ENCODE measurements around the gene ATP8B2.

ATP8B2 gene

GRCh38 chr1:154328318-154329151 lies 3.2 kb downstream of the ATP8B2 start:
- no peak for DNase-seq (ENCODE audit: low read depth, low spot score)
- ChIA-PET POLR2A (interaction anchor here (0.6 to 1.8 kb wide), 4 partner anchors 15 to 618 kb away, joined by 3 to 4 read pairs (median 3); no protein-coding TSS in a partner anchor), CTCF (interaction anchor here (1.6 to 22.8 kb wide), 5 partner anchors 13 to 218 kb away, joined by 4 to 546 read pairs (median 56); partner anchors contain the start of gene HAX1)
- no peak for TF ChIP-seq CTCF (IDR thresholded peaks at IDR 0.05; ENCODE audit: insufficient read depth, low read length, missing control alignments)
- peak overlapping the region; percentile 56 for H3K4me3 ChIP-seq (ENCODE audit: low read depth, low read length)

GRCh38 chr1:154329152-154329521 lies 3.8 kb downstream of the ATP8B2 start:
- no peak for DNase-seq (ENCODE audit: low read depth, low spot score)
- ChIA-PET CTCF (interaction anchor here (1.7 to 22.8 kb wide), 3 partner anchors 14 to 55 kb away, joined by 4 to 546 read pairs (median 65); partner anchors contain the start of gene HAX1), POLR2A (interaction anchor here (0.6 to 1.8 kb wide), 2 partner anchors 23 to 405 kb away, joined by 3 to 4 read pairs; no protein-coding TSS in a partner anchor)
- peak; percentile 31 for TF ChIP-seq CTCF (IDR thresholded peaks at IDR 0.05; ENCODE audit: insufficient read depth, low read length, missing control alignments)
- peak overlapping the region; percentile 56 for H3K4me3 ChIP-seq (ENCODE audit: low read depth, low read length)

- CTCF ChIA-PET = interaction anchor here (1.7 to 22.8 kb wide), 3 partner anchors 14 to 55 kb away, joined by 4 to 546 read pairs (median 65); partner anchors contain the start of gene HAX1
- peak overlapping the region; percentile 56 for H3K4me3 ChIP-seq (ENCODE audit: low read depth, low read length)
- no peak for TF ChIP-seq CTCF (IDR thresholded peaks at IDR 0.05; ENCODE audit: insufficient read depth, low read length, missing control alignments)
- no peak for DNase-seq (ENCODE audit: low read depth, low spot score)
- POLR2A ChIA-PET = interaction anchor here (0.6 to 1.8 kb wide), 3 partner anchors 22 to 406 kb away, joined by 3 to 4 read pairs (median 3); no protein-coding TSS in a partner anchor
Measured at GRCh38 chr1:154329551-154330131, 4.3 kb downstream of the ATP8B2 start.

- DNase-seq (ENCODE audit: low read depth, low spot score) = no peak
- TF ChIP-seq CTCF (IDR thresholded peaks at IDR 0.05; ENCODE audit: insufficient read depth, low read length, missing control alignments) = no peak
- ChIA-PET POLR2A (no interaction called here), CTCF (interaction anchor here (9.3 to 22.8 kb wide), 2 partner anchors 13 to 56 kb away, joined by 65 to 546 read pairs; partner anchors contain the start of gene HAX1)
- H3K4me3 ChIP-seq (ENCODE audit: low read depth, low read length) = no peak overlapping the region
Measured at GRCh38 chr1:154330669-154331068, 5.3 kb downstream of the ATP8B2 start.

GRCh38 chr1:154334079-154335024 lies 9.0 kb downstream of the ATP8B2 start:
- POLR2A ChIA-PET = interaction anchor here (1.2 to 2.4 kb wide), 3 partner anchors 8 to 57 kb away, joined by 3 to 11 read pairs (median 3); partner anchors contain the start of gene ATP8B2
- no peak for DNase-seq (ENCODE audit: low read depth, low spot score)
- no peak overlapping the region for H3K4me3 ChIP-seq (ENCODE audit: low read depth, low read length)
- CTCF ChIA-PET = interaction anchor here (0.6 to 23.5 kb wide), 53 partner anchors 2 to 610 kb away, joined by 3 to 546 read pairs (median 4); partner anchors contain the start of genes AQP10, ATP8B2 and HAX1
- TF ChIP-seq CTCF (IDR thresholded peaks at IDR 0.05; ENCODE audit: insufficient read depth, low read length, missing control alignments) = no peak

Measured in AG04449 (cell line).